Heart left ventricle (tissue), 16 donors: ENCODE data around the gene PHF1. TPM values are rescaled to one million over a fixed set of nuclear protein-coding genes. Genes with fewer than 3 reads are reported as not detected.
"Not testable (repeated sequence)": the region's sequence is repeated elsewhere in the genome, so short reads cannot be mapped to it uniquely, and the experiment has no call there.

Source experiments
- ATAC-seq, 4 donors: fragments of 200-7000 bp; cut with Tn5 transposase; one replicate each; pipeline ENCODE4 v1.9.1; 2020 to 2022; ENCODE audit warnings: moderate library complexity in 4 of 4, mild to moderate bottlenecking in 3 of 4, moderate number of reproducible peaks in 1 of 4
- DNase-seq, 5 donors: peaks; one replicate each; pipeline ENCODE4 v3.0.0-alpha.2; 2020
- H3K27ac ChIP-seq, 12 donors: fragments of 200-600 bp; sonication (generic) in 4 of 12; one replicate each; pipeline versions ENCODE4 v1.5.0 to v1.8.0; 2016 to 2022; ENCODE audit warnings: mild to moderate bottlenecking in 2 of 12
- H3K27me3 ChIP-seq, 9 donors: fragments of 200-600 bp; sonication (generic) in 2 of 9; one replicate each; pipeline versions ENCODE4 v1.5.1 to v1.8.0; 2016 to 2022; ENCODE audit warnings: mild to moderate bottlenecking in 3 of 9
- H3K36me3 ChIP-seq, 9 donors: fragments of 200-600 bp; sonication (generic) in 2 of 9; one replicate each; pipeline versions ENCODE4 v1.5.0 to v1.8.0; 2018 to 2022; ENCODE audit warnings: mild to moderate bottlenecking in 2 of 9
- H3K4me1 ChIP-seq, 12 donors: fragments of 200-600 bp; sonication (generic) in 4 of 12; one replicate each; pipeline versions ENCODE4 v1.5.0 to v1.8.0; 2016 to 2022; ENCODE audit warnings: mild to moderate bottlenecking in 3 of 12
- H3K4me3 ChIP-seq, 12 donors: fragments of 200-600 bp; sonication (generic) in 4 of 12; one replicate each; pipeline versions ENCODE4 v1.5.0 to v1.8.0; 2017 to 2022; ENCODE audit warnings: mild to moderate bottlenecking in 9 of 12, moderate library complexity in 4 of 12
- H3K9me3 ChIP-seq, 12 donors: fragments of 200-600 bp; sonication (generic) in 4 of 12; one replicate each; pipeline versions ENCODE4 v1.5.0 to v1.8.0; 2016 to 2022; ENCODE audit warnings: mild to moderate bottlenecking in 1 of 12
- CTCF ChIP-seq, 12 donors: fragments of 200-600 bp; sonication (generic) in 4 of 12; IDR thresholded peaks; one replicate each; pipeline versions ENCODE4 v1.5.0 to v1.8.0; 2018 to 2022; ENCODE audit warnings: antibody characterized with exemption in 12 of 12, mild to moderate bottlenecking in 5 of 12
- POLR2A ChIP-seq, 2 donors: fragments of 450-650 bp; IDR thresholded peaks; one replicate each; pipeline ENCODE4 v1.6.1; 2017; ENCODE audit warnings: antibody characterized with exemption in 2 of 2, mild to moderate bottlenecking in 2 of 2, moderate library complexity in 2 of 2
- WGBS, 4 donors: extraction: QIAGEN DNeasy Blood & Tissue Kit in 2 of 4; methylation state at CpG; one replicate each; pipeline versions ENCODE4 v1.1.5 to v1.1.7; 2013 to 2018; 5-methylcytosine and 5-hydroxymethylcytosine counted together
- intact Hi-C, 10 donors: fragments of 100-400 bp; cut with DNase I; formaldehyde crosslinking; loops; one replicate each; pipeline versions ENCODE4 v1.11.1 to v1.14.2; 2022
- long read RNA-seq, 3 donors: library from polyadenylated mRNA; unstranded; transcript quantifications; one replicate each; pipeline ENCODE4 v2.0.0, GENCODE V29; 2020 to 2021
- polyA plus RNA-seq, 2 donors: library from polyadenylated mRNA; stranded (reverse); fragments of 200-250 nt; gene quantifications; one replicate each; pipeline ENCODE4 v1.2.3, GENCODE V29; 2013
- total RNA-seq, 9 donors: library from RNA; depleted of rRNA in 2 of 9; stranded (reverse); fragments of >200 nt in 2 of 9; fragmentation: NEBNext Ultra II Directional in 3 of 9; extraction: Animal tissue kit (Norgen Biotek cat#: 25700) in 3 of 9; gene quantifications; one replicate each; pipeline versions ENCODE4 v1.1.0 to v1.2.4, GENCODE V29; 2016 to 2023
- donor health status: ischemic (EF 13 %, LVEDD 7.1; RV severe dilation, severe dysfunction).
- donor health status: healthy with polysubstance abuse.
- donor health status: DM: no; HTN: yes; CAD: no.
- donor health status: DM: no; HTN: no; CAD: no.
- donor health status: ischemic (EF 25% LVEDD 6.9; RV normal size, moderate dysfunction).
- donor health status: ischemic (EF 25% LVEDD 5.7; RV mildly dilated, moderate dysfunction).
- donor health status: healthy.
- donor health status: DM: yes; HTN: yes; CAD: no.
- donor health status: ischemic (EF 35%, LVEDD 5.7; RV mildly dilated, moderate dysfunction).
- donor health status: nonischemic (EF 11% LVEDD 7.7; RV severe dilation, severe dysfunction).
- donor health status: DM: yes; HTN: yes; CAD: no.
- donor health status: PGD.
- donor health status: ischemic (EF 29% LVEDD 5.4; RV normal size, mild dysfunction).
- donor health status: nonischemic (EF 23%, LVEDD 6.1; RV moderate dilation, normal function).

PHF1 gene
- total RNA-seq: 10 to 100 TPM; 43.0 to 82.1 (median 47.3) TPM
- polyA plus RNA-seq: 10 to 100 TPM; 54.0 to 77.0 TPM
- long read RNA-seq, donor 1, partial matches to known transcripts: 25 of 43 reads
- long read RNA-seq, donor 1, other reads (novel, unspliced or antisense): 13 of 43 reads
- long read RNA-seq, donor 2, transcript PHF1-211 (15 exons, 1,752 nt): minor isoform, 9 of 86 reads
- long read RNA-seq, donor 2, transcript PHF1-202 (15 exons, 2,330 nt): major isoform, 31 of 86 reads
- long read RNA-seq, donor 2, partial matches to known transcripts: 16 of 86 reads
- long read RNA-seq, donor 2, other reads (novel, unspliced or antisense): 28 of 86 reads
- long read RNA-seq, donor 3, partial matches to known transcripts: 19 of 31 reads
- long read RNA-seq, donor 3, other reads (novel, unspliced or antisense): 7 of 31 reads

DNA sequence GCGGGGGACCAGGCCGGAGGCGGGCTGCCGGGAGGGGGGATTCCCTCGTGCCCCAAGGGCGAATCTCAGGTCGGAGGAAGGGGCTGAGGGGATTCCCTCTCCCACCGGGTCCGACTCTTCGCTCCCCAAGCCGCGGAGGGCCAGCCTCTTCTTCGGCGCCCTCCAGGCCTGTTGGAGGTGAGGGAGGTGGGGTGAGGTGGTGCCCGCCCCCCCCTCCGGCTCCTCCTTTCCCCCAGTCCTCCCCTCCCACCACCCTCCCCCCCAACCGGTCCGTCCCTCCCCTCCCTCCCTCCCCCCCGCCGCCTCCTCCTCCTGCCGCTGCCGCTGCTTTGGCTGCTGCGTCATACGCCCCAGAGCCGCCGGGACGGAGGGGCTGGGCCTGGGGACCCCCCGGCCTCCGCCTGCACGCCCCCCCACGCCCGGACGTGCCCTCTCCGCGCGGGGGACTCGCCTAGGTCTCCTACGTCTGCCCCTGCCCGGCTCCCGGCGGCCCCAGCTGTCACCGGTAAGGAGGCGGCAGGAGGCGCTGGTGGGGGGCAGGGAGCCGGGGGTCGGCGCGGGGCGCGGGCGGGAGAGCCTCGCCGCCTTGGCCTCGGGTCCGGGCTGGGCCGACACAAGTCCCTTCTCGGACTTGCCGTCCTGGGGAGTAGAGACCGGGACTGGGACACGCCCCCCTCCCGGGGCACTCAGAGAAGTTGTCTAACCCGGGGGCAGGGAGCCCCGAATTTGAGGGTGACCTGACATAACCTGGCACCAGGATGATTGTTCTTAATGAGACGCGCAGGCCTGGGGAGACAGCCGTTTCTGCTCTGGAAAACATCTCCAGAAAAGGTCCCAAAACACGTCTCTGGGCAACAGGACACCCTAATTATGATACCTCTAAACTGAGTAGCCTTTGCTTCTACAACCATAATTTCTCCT is at the start of gene PHF1:
Gene PHF1 (plus strand): TSS at position 304 of the 921 bp plus-strand sequence. CDS start 1,250 bp downstream, outside the sequence.
- H3K36me3 ChIP-seq: peaks cover 0 to 40% (median 38%) of the 10 kb centered on the region in 9 donors
- peak within 1 kb of the TSS; percentile 94 to 100 (median 99) for H3K27ac ChIP-seq
- ATAC-seq (peak; percentile 48 to 77 (median 76)), DNase-seq (peak in 4 of 5 donors; percentile 81 to 87 (median 85))
- no peaks in the 10 kb centered on the region for H3K9me3 ChIP-seq
- intact Hi-C loops: loop anchor here in 7 of 10 donors (1.0 to 10.0 kb wide), 6 partner anchors 7 to 209 kb away; partner anchors contain the start of genes KIFC1 (in 6 of the 7), CUTA (in 1 of the 7), HSD17B8 (in 1 of the 7) and RXRB (in 1 of the 7)
- H3K4me3 ChIP-seq: peak within 1 kb of the TSS; percentile 68 to 100 (median 94)
- H3K4me1 ChIP-seq: peaks cover 0 to 28% (median 17%) of the 10 kb centered on the region in 12 donors
- no peaks in the 10 kb centered on the region for H3K27me3 ChIP-seq
- TF ChIP-seq POLR2A (IDR thresholded peaks at IDR 0.05) (peak in 1 of 2 donors; percentile 55), CTCF (IDR thresholded peaks at IDR 0.05) (peak in 4 of 12 donors; percentile 19 to 38 (median 28))
- WGBS, 4 donors: 0 to 1% (median 0%) methylated on average over 40 to 65 of the region's 67 CpGs

GRCh38 chr6:33363486-33363885 is 47.3 kb upstream of the PHF1 start:
- H3K27ac ChIP-seq, H3K27me3 ChIP-seq, intact Hi-C loops, ATAC-seq, DNase-seq, H3K9me3 ChIP-seq, H3K4me3 ChIP-seq, H3K36me3 ChIP-seq, H3K4me1 ChIP-seq: not testable (repeated sequence)
- WGBS, 4 donors: 86 to 90% (median 88%) methylated on average over 12 of the region's 12 CpGs

GRCh38 chr6:33364475-33365205 is 46.2 kb upstream of the PHF1 start:
- H3K27ac ChIP-seq, ATAC-seq, H3K9me3 ChIP-seq, intact Hi-C loops, H3K36me3 ChIP-seq, H3K4me1 ChIP-seq, H3K27me3 ChIP-seq, DNase-seq, H3K4me3 ChIP-seq: not testable (repeated sequence)
- 31 to 40% (median 37%) methylated on average over 6 to 7 of the region's 8 CpGs for WGBS, 4 donors

DNA sequence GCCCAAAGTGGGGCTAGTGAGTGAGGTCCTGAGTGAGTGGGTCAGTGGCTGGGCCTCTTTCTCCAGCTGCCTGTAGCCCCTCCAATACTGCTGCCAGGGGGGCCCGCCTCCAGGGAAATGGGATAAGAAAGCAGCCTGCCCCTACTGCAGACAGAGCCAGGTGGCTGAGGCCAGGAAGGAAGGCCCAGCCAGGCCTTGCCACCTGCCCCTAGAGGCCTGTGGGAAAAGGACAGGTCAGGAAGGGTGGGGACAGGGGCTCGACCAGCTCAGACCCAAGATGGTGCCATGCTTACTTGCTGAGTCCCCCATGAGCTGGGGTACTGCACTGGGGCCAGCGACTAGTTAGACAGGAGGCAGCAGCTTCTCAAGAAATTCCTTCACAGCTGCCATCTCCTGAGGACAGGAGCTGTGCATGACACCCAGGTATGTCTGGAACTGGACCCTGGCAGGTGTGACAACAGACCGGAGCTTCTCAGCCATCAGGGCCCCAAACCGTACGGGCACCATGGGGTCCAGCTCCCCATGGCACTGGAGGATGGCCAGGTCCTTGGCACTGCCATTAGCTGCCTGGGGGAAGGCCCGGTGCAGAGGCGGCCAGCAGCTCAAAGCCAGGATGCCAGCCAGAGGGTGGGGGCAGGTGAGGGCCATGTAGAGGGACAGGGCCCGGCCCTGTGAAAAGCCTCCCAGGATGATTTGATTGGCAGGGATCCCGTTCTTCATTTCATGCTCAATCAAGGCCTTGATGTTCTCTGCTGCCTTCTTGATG is 45.4 kb upstream of the PHF1 start:
- H3K4me1 ChIP-seq, H3K4me3 ChIP-seq, DNase-seq, intact Hi-C loops, H3K27me3 ChIP-seq, H3K27ac ChIP-seq, H3K9me3 ChIP-seq, H3K36me3 ChIP-seq: not testable (repeated sequence)
- ATAC-seq: peak in 2 of 4 donors; percentile 13 to 18
- 80 to 93% (median 83%) methylated on average over 3 to 10 of the region's 10 CpGs for WGBS, 4 donors
